Measurements from ENCODE around the gene SOCS7. TPM values are rescaled to one million over a fixed set of nuclear protein-coding genes. Genes with fewer than 3 reads are reported as not detected.

SOCS7 gene
- total and polyA plus RNA-seq, 2 of the 4 experiments (the other 2 are of a cell fraction), result 6.5 to 6.8 TPM

- no TSS peak for BruUV-seq (replicated peaks)
- Histone ChIP-seq H2BK15ac (ENCODE audit: low read depth, low read length) (no peak overlapping the region), H3K9ac (ENCODE audit: low read depth, low read length) (no peak overlapping the region), H3K9me3 (ENCODE audit: control insufficient read depth, insufficient read depth, low read length) (no peaks in the 10 kb centered on the region), H3K27ac (ENCODE audit: insufficient read depth, low read length) (no peak overlapping the region), H2AFZ (replicated peaks; ENCODE audit: low read length, poor library complexity) (no peak overlapping the region), H3K4me2 (ENCODE audit: low read depth, low read length) (no peak overlapping the region), H3K79me1 (ENCODE audit: low read depth in 1 of 2, low read length in 2 of 2) (peaks cover 0 to 3% of the 10 kb centered on the region in 2 experiments; a peak in 1 of 4 replicates), H4K91ac (ENCODE audit: insufficient read depth, low read depth, low read length) (no peak overlapping the region), H4K5ac (ENCODE audit: low read depth, low read length) (no peak overlapping the region), H3K9me1 (ENCODE audit: insufficient read depth, low read length) (peaks cover 8% of the 10 kb centered on the region), H3K4ac (ENCODE audit: low read depth, low read length) (no peak overlapping the region), H3K18ac (ENCODE audit: low read depth, low read length) (no peak overlapping the region), H4K20me1 (ENCODE audit: insufficient read depth, low read length) (no peaks in the 10 kb centered on the region), H2AK9ac (replicated peaks; ENCODE audit: low read depth, low read length, poor library complexity) (no peak overlapping the region), H2AK5ac (ENCODE audit: low read depth, low read length) (no peak overlapping the region), H2BK20ac (ENCODE audit: low read depth, low read length) (no peak overlapping the region), H3K4me3 (ENCODE audit: insufficient read depth, low read depth, low read length) (no peak overlapping the region), H3K14ac (replicated peaks; ENCODE audit: low read depth, low read length) (no peak overlapping the region), H3K27me3 (ENCODE audit: control insufficient read depth, insufficient read depth, low read length) (no peaks in the 10 kb centered on the region), H3K36me3 (ENCODE audit: control insufficient read depth, insufficient read depth, low read length) (peaks cover 42% of the 10 kb centered on the region), H3K23ac (ENCODE audit: low read depth, low read length) (no peak overlapping the region), H2BK120ac (ENCODE audit: low read depth, low read length) (no peak overlapping the region), H2BK5ac (ENCODE audit: low read depth, low read length, poor library complexity, severe bottlenecking) (no peak overlapping the region), H3K56ac (ENCODE audit: extremely low read depth, insufficient read depth, low read length) (no peak overlapping the region), H4K8ac (ENCODE audit: low read depth in 2 of 2, low read length in 2 of 2) (no peak overlapping the region), H3K4me1 (ENCODE audit: control insufficient read depth, insufficient read depth, low read length) (peaks cover 1% of the 10 kb centered on the region; the same call in 1 of the 2 replicates)
- CTCF ChIA-PET, result no interaction called here
- TF ChIP-seq MAFK (IDR thresholded peaks at IDR 0.05; ENCODE audit: low read depth, low read length) (no peak), ELK1 (IDR thresholded peaks at IDR 0.05; ENCODE audit: borderline replicate concordance, low read depth, low read length) (no peak), POLR2A (IDR thresholded peaks at IDR 0.05; ENCODE audit: low read depth, low read length) (no peak), BHLHE40 (IDR thresholded peaks at IDR 0.05; ENCODE audit: low read depth, low read length) (no peak), FOS (IDR thresholded peaks at IDR 0.05; ENCODE audit: low read depth, low read length) (no peak), CTCF (conservative IDR thresholded peaks at IDR 0.05; ENCODE audit: low read depth, low read length) (no peak), SMC3 (IDR thresholded peaks at IDR 0.05; ENCODE audit: low read depth, low read length) (no peak), MXI1 (IDR thresholded peaks at IDR 0.05; ENCODE audit: borderline replicate concordance, low read depth, low read length) (no peak)
- POLR2A ChIA-PET (ENCODE audit: unreplicated experiment), result no interaction called here
- DNase-seq, result no peak
- dilution Hi-C loops (cut with HindIII; ENCODE audit: low sequenced_read_pairs, unreplicated experiment), result no loop called here
- no peak for ATAC-seq (ENCODE audit: low read depth)
- WGBS, 2 experiments (ENCODE audit: extremely low coverage in 2 of 2, insufficient read length in 1 of 2), result 78% methylated on average over 1 of the region's 4 CpGs; no CpG with 5 or more reads in 1 of the 2 experiments
- intact Hi-C loops (cut with micrococcal nuclease), result no loop called here
- in situ Hi-C loops (cut with MboI; ENCODE audit: low sequenced_read_pairs), result loop anchor here (5.0 kb wide), 1 partner anchor 44 kb away; no protein-coding TSS in a partner anchor
Observed at GRCh38 chr17:38401459-38401858, 49.8 kb downstream of the SOCS7 start.
